Tibial artery (tissue), 4 donors: ENCODE data around the gene OR1N1.
"Not testable (repeated sequence)": the region's sequence is repeated elsewhere in the genome, so short reads cannot be mapped to it uniquely, and the experiment has no call there.

ENCODE experiments used
- DNase-seq, 2 donors: peaks; one replicate each; pipeline ENCODE4 v3.0.0-alpha.2; 2019
- H3K27ac ChIP-seq, 2 donors: fragments of 200-600 bp; sonication (generic) in 1 of 2; 1 replicate in 1 of 2; 2 replicates in 1 of 2; pipeline ENCODE4 v1.5.1; 2018 to 2019; ENCODE audit warnings: mild to moderate bottlenecking in 1 of 2
- H3K27me3 ChIP-seq, 2 donors: fragments of 200-600 bp; sonication (generic) in 1 of 2; one replicate each; pipeline versions ENCODE4 v1.5.1 to v1.6.0; 2016 to 2019
- H3K36me3 ChIP-seq, 3 donors: fragments of 200-600 bp; sonication (generic) in 2 of 3; one replicate each; pipeline ENCODE4 v1.5.1; 2016 to 2019; ENCODE audit warnings: mild to moderate bottlenecking in 2 of 3
- H3K4me1 ChIP-seq, 4 donors: fragments of 200-600 bp; sonication (generic) in 2 of 4; 1 replicate in 3 of 4; 2 replicates in 1 of 4; pipeline ENCODE4 v1.5.1; 2016 to 2019
- H3K4me3 ChIP-seq, 2 donors: fragments of 200-600 bp; sonication (generic) in 1 of 2; 1 replicate in 1 of 2; 2 replicates in 1 of 2; pipeline ENCODE4 v1.5.1; 2018 to 2019; ENCODE audit warnings: mild to moderate bottlenecking in 2 of 2
- H3K9me3 ChIP-seq, 3 donors: fragments of 200-600 bp; sonication (generic) in 1 of 3; one replicate each; pipeline ENCODE4 v1.5.1; 2016 to 2019
- CTCF ChIP-seq, 2 experiments: fragments of 200-600 bp in 1 of 2; fragments of 450-650 bp in 1 of 2; IDR thresholded peaks; one replicate each; pipeline ENCODE4 v1.5.1; 2017 to 2019; ENCODE audit warnings: antibody characterized with exemption in 2 of 2, mild to moderate bottlenecking in 1 of 2, moderate library complexity in 1 of 2
- intact Hi-C: fragments of 100-400 bp; cut with DNase I; formaldehyde crosslinking; loops from one replicate; pipeline ENCODE4 v1.15.0; 2023; ENCODE audit warnings: low total_unique reads

The OR1N1 gene

GRCh38 chr9:122552812-122553211 is 25.7 kb upstream of the OR1N1 start, which contains the start of gene OR1N2:
TSS of gene OR1N2 (plus strand) at chr9:122553112. CDS start at chr9:122553212, 100 bp downstream.
- no peaks in the 10 kb centered on the region for H3K4me1 ChIP-seq
- TF ChIP-seq CTCF (IDR thresholded peaks at IDR 0.05), result no peak
- H3K36me3 ChIP-seq, result no peaks in the 10 kb centered on the region
- H3K27me3 ChIP-seq, result no peaks in the 10 kb centered on the region
- DNase-seq, result no peak
- H3K4me3 ChIP-seq, result no peak within 1 kb of the TSS
- peaks cover 0 to 7% (median 0%) of the 10 kb centered on the region in 3 donors for H3K9me3 ChIP-seq
- H3K27ac ChIP-seq, result no peak within 1 kb of the TSS
- intact Hi-C loops, result no loop called here

- no peaks in the 10 kb centered on the region for H3K27me3 ChIP-seq
- H3K9me3 ChIP-seq, result peaks cover 0 to 7% (median 0%) of the 10 kb centered on the region in 3 donors
- TF ChIP-seq CTCF (IDR thresholded peaks at IDR 0.05), result no peak
- H3K4me1 ChIP-seq, result no peaks in the 10 kb centered on the region
- no peaks in the 10 kb centered on the region for H3K36me3 ChIP-seq
- DNase-seq, result no peak
- intact Hi-C loops, result no loop called here
- no peak overlapping the region for H3K27ac ChIP-seq
- no peak overlapping the region for H3K4me3 ChIP-seq
These were observed 24.3 kb upstream of the OR1N1 start for GRCh38 chr9:122551371-122551770.

- H3K27me3 ChIP-seq, result no peaks in the 10 kb centered on the region
- intact Hi-C loops, result no loop called here
- no peaks in the 10 kb centered on the region for H3K4me1 ChIP-seq
- no peak overlapping the region for H3K4me3 ChIP-seq
- H3K36me3 ChIP-seq, result no peaks in the 10 kb centered on the region
- H3K27ac ChIP-seq, result no peak overlapping the region
- no peak for DNase-seq
- peaks cover 0 to 7% (median 0%) of the 10 kb centered on the region in 3 donors for H3K9me3 ChIP-seq
- TF ChIP-seq CTCF (IDR thresholded peaks at IDR 0.05), result no peak
These were observed 19.1 kb upstream of the OR1N1 start for GRCh38 chr9:122546196-122546595.

- H3K27ac ChIP-seq, result no peak overlapping the region
- no peaks in the 10 kb centered on the region for H3K9me3 ChIP-seq
- TF ChIP-seq CTCF (IDR thresholded peaks at IDR 0.05), result no peak
- no peak for DNase-seq
- H3K4me1 ChIP-seq, result no peaks in the 10 kb centered on the region
- no peak overlapping the region for H3K4me3 ChIP-seq
- intact Hi-C loops, result no loop called here
- no peaks in the 10 kb centered on the region for H3K27me3 ChIP-seq
- no peaks in the 10 kb centered on the region for H3K36me3 ChIP-seq
These were observed 11.7 kb upstream of the OR1N1 start for GRCh38 chr9:122538757-122539156.

GRCh38 chr9:122537066-122537465 is 10.0 kb upstream of the OR1N1 start:
- H3K36me3 ChIP-seq, H3K27me3 ChIP-seq, H3K27ac ChIP-seq, intact Hi-C loops, H3K4me3 ChIP-seq, H3K9me3 ChIP-seq, DNase-seq, H3K4me1 ChIP-seq: not testable (repeated sequence)

GRCh38 chr9:122536134-122536533 is 9.0 kb upstream of the OR1N1 start:
- H3K36me3 ChIP-seq, result no peaks in the 10 kb centered on the region
- intact Hi-C loops, result no loop called here

GRCh38 chr9:122531157-122531556 is 4.1 kb upstream of the OR1N1 start:
- H3K4me1 ChIP-seq, H3K9me3 ChIP-seq, H3K27ac ChIP-seq, H3K4me3 ChIP-seq, intact Hi-C loops, H3K36me3 ChIP-seq, H3K27me3 ChIP-seq, DNase-seq: not testable (repeated sequence)

More at GRCh38 chr9:122536134-122536533, 9.0 kb upstream of the OR1N1 start:
- Histone ChIP-seq H3K27me3 (no peaks in the 10 kb centered on the region), H3K27ac (no peak overlapping the region), H3K4me1 (no peaks in the 10 kb centered on the region), H3K4me3 (no peak overlapping the region), H3K9me3 (no peaks in the 10 kb centered on the region)
- TF ChIP-seq CTCF (IDR thresholded peaks at IDR 0.05), result no peak
- DNase-seq, result no peak
